Natural killer cell (primary cell): ENCODE measurements around the gene EFCAB8. TPM values are rescaled to one million over a fixed set of nuclear protein-coding genes. Genes with fewer than 3 reads are reported as not detected.

Experiments used
- ATAC-seq, 3 donors: fragments of 150-1000 bp in 2 of 3; fragments of 200-7000 bp in 1 of 3; cut with Tn5 transposase; 1 replicate in 1 of 3; 2 replicates in 2 of 3; pipeline ENCODE4 v1.10.0; 2021; ENCODE audit warnings: mild to moderate bottlenecking in 2 of 3, moderate library complexity in 2 of 3
- DNase-seq, 2 donors: peaks; one replicate each; pipeline versions ENCODE4 v3.0.0 to v3.0.0-alpha.2; 2013 to 2021; ENCODE audit warnings: mixed read lengths in 1 of 2
- H3K27ac ChIP-seq: one replicate; pipeline ENCODE4 v1.5.1; 2013; ENCODE audit warnings: mild to moderate bottlenecking, low read length
- H3K27me3 ChIP-seq: one replicate; pipeline ENCODE4 v1.6.1; 2013; ENCODE audit warnings: low read length; ENCODE audit not compliant: control insufficient read depth, insufficient read depth
- H3K36me3 ChIP-seq: one replicate; pipeline ENCODE4 v1.6.1; 2013; ENCODE audit warnings: low read length; ENCODE audit not compliant: control insufficient read depth, insufficient read depth
- H3K4me1 ChIP-seq: one replicate; pipeline ENCODE4 v1.6.1; 2013; ENCODE audit warnings: low read length; ENCODE audit not compliant: control insufficient read depth, insufficient read depth
- H3K4me3 ChIP-seq: one replicate; pipeline ENCODE4 v1.5.1; 2013; ENCODE audit warnings: low read length
- H3K9me3 ChIP-seq: one replicate; pipeline ENCODE4 v1.6.1; 2013; ENCODE audit warnings: low read length; ENCODE audit not compliant: control insufficient read depth, insufficient read depth
- H3K27ac Mint-ChIP-seq, 2 donors: one replicate each; pipeline ENCODE4 v1.8.0; 2022; ENCODE audit warnings: mild to moderate bottlenecking in 2 of 2, mixed read lengths in 2 of 2, moderate library complexity in 1 of 2
- H3K27me3 Mint-ChIP-seq, 2 donors: one replicate each; pipeline ENCODE4 v1.8.0; 2022; ENCODE audit warnings: low read depth in 2 of 2, mixed read lengths in 2 of 2
- H3K36me3 Mint-ChIP-seq: one replicate; pipeline ENCODE4 v1.8.0; 2022; ENCODE audit warnings: mixed read lengths
- H3K4me1 Mint-ChIP-seq, 2 donors: one replicate each; pipeline ENCODE4 v1.8.0; 2022; ENCODE audit warnings: mixed read lengths in 2 of 2
- H3K4me3 Mint-ChIP-seq: one replicate; pipeline ENCODE4 v1.8.0; 2022; ENCODE audit warnings: mild to moderate bottlenecking, moderate library complexity, mixed read lengths
- H3K9me3 Mint-ChIP-seq, 2 donors: one replicate each; pipeline ENCODE4 v1.8.0; 2022; ENCODE audit warnings: mixed read lengths in 2 of 2
- WGBS: methylation state at CpG from one replicate; pipeline ENCODE4 v1.1.7; 2013; ENCODE audit warnings: missing lambda C conversion rate; ENCODE audit not compliant: insufficient coverage; 5-methylcytosine and 5-hydroxymethylcytosine counted together
- intact Hi-C: fragments of 100-400 bp; cut with micrococcal nuclease; formaldehyde crosslinking; loops from one replicate; pipeline ENCODE4 v1.14.2; 2022
- total RNA-seq, 4 donors: library from RNA; stranded (reverse); fragments of 120-200 nt in 1 of 4; gene quantifications; one replicate each; pipeline versions ENCODE4 v1.2.3 to v1.2.4, GENCODE V29; 2013 to 2022
- TF ChIP-seq, protein P1 (sequence below): fragments of 200-600 bp; IDR thresholded peaks from one replicate; pipeline ENCODE4 v1.8.0; 2022; ENCODE audit warnings: antibody characterized with exemption

The EFCAB8 gene
- total RNA-seq, 3 donors from 2014 or later (not counting 1 experiment from before 2014, with no cell fraction given) = 1.2 to 2.9 (median 2.3) TPM

DNA sequence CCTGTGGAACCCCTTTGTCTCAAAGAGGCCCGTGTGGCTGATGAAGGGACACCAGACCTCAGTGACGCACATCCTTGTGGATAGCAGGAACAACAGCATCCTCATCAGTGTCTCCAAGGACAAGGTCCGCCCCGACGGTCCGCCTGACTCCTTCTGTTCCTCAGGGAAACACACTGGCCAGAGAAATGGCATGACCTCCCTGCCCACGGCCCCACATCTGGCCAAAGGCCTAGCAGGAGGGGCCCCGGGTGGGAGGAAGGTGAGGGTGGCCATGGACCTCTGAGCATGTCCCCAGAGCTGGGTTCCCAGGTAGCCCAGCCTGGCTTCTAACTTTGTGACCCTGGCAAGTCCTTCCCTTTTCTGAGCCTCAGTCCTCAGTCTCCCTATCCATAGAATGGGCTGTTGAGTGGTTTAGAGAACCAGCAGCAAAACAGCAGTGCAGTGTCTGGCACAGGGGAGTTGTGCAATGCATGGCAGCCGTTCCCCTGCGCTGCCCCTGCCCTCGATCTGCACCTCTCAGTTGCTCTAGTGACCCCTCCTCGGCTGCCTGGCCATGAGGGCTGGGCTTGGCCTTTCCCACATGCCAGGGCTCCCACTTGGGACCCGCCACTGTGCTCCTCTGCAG is 48.3 kb downstream of the EFCAB8 start:
- Mint-ChIP-seq H3K4me3 (no peak overlapping the region), H3K9me3 (no peaks in the 10 kb centered on the region), H3K27ac (no peak overlapping the region), H3K4me1 (peaks cover 6 to 7% of the 10 kb centered on the region in 2 donors), H3K27me3 (no peaks in the 10 kb centered on the region), H3K36me3 (no peaks in the 10 kb centered on the region)
- no peaks in the 10 kb centered on the region for H3K36me3 ChIP-seq
- intact Hi-C loops = no loop called here
- H3K27ac ChIP-seq = no peak overlapping the region
- ATAC-seq = no peak
- no peaks in the 10 kb centered on the region for H3K9me3 ChIP-seq
- peaks cover 5% of the 10 kb centered on the region for H3K4me1 ChIP-seq
- no peaks in the 10 kb centered on the region for H3K27me3 ChIP-seq
- TF ChIP-seq, protein P1, sequence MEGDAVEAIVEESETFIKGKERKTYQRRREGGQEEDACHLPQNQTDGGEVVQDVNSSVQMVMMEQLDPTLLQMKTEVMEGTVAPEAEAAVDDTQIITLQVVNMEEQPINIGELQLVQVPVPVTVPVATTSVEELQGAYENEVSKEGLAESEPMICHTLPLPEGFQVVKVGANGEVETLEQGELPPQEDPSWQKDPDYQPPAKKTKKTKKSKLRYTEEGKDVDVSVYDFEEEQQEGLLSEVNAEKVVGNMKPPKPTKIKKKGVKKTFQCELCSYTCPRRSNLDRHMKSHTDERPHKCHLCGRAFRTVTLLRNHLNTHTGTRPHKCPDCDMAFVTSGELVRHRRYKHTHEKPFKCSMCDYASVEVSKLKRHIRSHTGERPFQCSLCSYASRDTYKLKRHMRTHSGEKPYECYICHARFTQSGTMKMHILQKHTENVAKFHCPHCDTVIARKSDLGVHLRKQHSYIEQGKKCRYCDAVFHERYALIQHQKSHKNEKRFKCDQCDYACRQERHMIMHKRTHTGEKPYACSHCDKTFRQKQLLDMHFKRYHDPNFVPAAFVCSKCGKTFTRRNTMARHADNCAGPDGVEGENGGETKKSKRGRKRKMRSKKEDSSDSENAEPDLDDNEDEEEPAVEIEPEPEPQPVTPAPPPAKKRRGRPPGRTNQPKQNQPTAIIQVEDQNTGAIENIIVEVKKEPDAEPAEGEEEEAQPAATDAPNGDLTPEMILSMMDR = no peak
- 90% methylated on average over 13 of the region's 13 CpGs for WGBS
- DNase-seq = no peak
- H3K4me3 ChIP-seq = no peak overlapping the region

DNA sequence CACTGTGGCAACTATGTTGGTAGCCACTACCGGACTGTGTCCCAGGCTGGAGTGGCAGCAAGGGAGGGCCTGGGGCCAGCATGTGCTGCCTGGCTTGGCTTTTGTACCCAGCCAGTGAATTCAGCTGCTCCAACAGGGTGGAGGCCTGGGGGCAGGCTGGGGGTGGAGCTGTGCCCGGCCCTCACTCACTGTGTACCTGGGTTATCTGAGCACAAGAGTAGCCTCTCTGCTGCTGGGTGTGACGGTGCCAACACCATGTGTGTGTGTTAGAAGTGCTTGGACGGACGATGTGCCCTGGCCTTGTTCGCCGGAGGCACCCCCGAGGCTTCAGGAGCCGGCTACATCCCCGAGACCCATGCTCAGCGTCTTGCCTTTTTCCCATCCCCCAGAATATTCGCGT is 49.2 kb downstream of the EFCAB8 start:
- DNase-seq (no peak), ATAC-seq (no peak)
- WGBS = 91% methylated on average over 13 of the region's 13 CpGs
- H3K9me3 Mint-ChIP-seq = no peaks in the 10 kb centered on the region
- H3K27me3 ChIP-seq = no peaks in the 10 kb centered on the region
- H3K4me3 ChIP-seq = no peak overlapping the region
- intact Hi-C loops = no loop called here
- H3K4me1 ChIP-seq = peaks cover under 1% of the 10 kb centered on the region
- no peak overlapping the region for H3K4me3 Mint-ChIP-seq
- TF ChIP-seq, protein P1 = no peak
- H3K27ac Mint-ChIP-seq = no peak overlapping the region
- H3K27me3 Mint-ChIP-seq = no peaks in the 10 kb centered on the region
- no peaks in the 10 kb centered on the region for H3K9me3 ChIP-seq
- H3K36me3 Mint-ChIP-seq = no peaks in the 10 kb centered on the region
- no peak overlapping the region for H3K27ac ChIP-seq
- H3K36me3 ChIP-seq = no peaks in the 10 kb centered on the region
- peaks cover 2% of the 10 kb centered on the region in 2 donors for H3K4me1 Mint-ChIP-seq

DNA sequence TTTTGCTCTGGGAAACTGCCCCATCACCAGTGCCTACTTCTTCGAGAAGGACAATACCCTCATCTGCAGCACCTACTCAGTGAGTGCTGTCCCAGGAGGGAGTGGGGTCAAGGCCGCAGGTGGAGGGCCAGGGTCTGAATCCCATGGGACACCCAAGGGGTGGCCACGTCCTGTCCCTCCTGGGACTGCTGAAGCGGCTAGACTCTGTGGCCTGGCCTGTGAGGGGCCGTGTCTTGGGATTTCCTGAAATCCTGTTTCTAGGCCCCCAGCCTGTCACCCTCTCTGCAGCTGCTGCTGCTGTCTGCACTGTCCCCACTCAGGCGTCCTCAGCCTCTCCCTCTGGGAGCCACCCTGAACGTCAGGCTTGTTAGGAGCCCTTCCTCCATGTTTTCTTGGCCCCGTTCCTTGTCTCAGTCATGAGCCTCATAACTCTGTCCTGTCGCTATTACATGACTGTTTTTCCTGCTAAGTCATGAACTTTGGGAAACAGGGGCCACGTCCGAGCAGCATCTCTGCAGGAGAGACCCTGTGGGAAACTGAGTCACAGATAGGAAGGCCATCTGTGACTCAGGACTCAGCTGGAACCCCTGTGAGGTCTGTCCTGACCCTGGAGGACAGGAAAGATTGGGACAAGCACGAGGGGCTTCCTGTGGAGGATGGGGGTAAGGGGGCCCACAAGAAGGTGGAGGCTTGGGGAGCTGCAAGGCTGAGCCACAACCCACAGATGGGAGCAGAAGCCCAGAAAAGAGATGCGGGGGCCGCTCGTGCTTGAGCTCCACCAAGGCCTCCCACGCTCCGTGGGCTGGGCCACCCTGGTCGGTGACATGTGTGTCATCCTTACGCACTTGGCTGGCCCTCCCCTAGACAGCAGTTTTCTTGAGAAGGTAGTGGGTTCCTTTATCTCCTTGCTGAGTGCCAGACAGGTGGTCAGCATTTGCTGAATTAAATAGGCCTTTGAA is 49.9 kb downstream of the EFCAB8 start:
- H3K4me3 Mint-ChIP-seq = no peak overlapping the region
- 74% methylated on average over 19 of the region's 19 CpGs for WGBS
- Histone ChIP-seq H3K4me3 (no peak overlapping the region), H3K27me3 (no peaks in the 10 kb centered on the region), H3K27ac (no peak overlapping the region), H3K4me1 (no peaks in the 10 kb centered on the region), H3K9me3 (no peaks in the 10 kb centered on the region), H3K36me3 (no peaks in the 10 kb centered on the region)
- no peak overlapping the region for H3K27ac Mint-ChIP-seq
- no peaks in the 10 kb centered on the region for H3K36me3 Mint-ChIP-seq
- H3K27me3 Mint-ChIP-seq = no peaks in the 10 kb centered on the region
- peak in 1 of 2 donors; percentile 49 for DNase-seq
- TF ChIP-seq, protein P1 = no peak
- intact Hi-C loops = no loop called here
- no peak for ATAC-seq
- H3K9me3 Mint-ChIP-seq = no peaks in the 10 kb centered on the region
- H3K4me1 Mint-ChIP-seq = no peaks in the 10 kb centered on the region
